COLO668 (cell line): ENCODE data around the gene TLL2.

Experiments used
- DNase-seq: peaks from one replicate; lab custom pipeline; 2025; ENCODE audit not compliant: unreplicated experiment; lab: John Stamatoyannopoulos, UW

TLL2 gene

GRCh38 chr10:96509017-96509641 lies 4.6 kb downstream of the TLL2 start:
- DNase-seq, result no peak

- DNase-seq, result no peak
Observed at GRCh38 chr10:96507044-96507443, 6.7 kb downstream of the TLL2 start.

- DNase-seq, result no peak
Observed at GRCh38 chr10:96505150-96506136, 8.3 kb downstream of the TLL2 start.

DNA sequence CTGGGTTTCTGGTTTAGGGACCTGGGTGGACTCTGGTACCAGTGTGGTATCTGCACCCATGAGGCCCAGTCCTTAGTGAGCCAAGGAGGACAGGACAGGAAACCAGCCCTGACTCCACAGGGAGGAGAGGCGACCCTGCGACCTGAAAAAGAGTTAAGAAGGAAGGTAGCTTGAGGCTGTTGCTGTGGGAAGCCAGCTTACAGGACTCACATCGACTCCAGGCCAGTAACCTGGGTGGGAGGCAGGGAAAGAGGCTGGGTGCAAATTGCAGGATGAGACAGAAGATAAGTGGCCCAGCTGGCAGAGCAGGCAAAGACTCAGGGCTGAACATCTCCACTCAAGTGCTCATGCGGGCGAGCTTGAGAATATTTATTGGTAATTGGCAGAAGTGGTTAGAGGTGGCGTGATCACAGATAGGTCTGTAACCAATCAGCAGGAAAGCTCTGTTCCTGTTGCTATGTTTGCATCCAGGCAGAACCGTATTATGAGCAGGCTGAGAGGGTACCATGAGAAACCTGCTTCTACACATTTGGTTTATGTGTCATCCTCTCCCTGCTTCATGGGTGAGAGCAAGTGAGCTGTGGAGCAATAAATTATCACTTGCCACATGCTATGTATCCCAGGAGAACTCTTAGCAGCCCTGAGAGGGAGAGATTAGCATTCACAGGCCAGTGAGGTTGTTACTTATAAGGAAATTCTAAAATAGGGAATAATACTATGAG lies 11.0 kb downstream of the TLL2 start:
- no peak for DNase-seq

DNA sequence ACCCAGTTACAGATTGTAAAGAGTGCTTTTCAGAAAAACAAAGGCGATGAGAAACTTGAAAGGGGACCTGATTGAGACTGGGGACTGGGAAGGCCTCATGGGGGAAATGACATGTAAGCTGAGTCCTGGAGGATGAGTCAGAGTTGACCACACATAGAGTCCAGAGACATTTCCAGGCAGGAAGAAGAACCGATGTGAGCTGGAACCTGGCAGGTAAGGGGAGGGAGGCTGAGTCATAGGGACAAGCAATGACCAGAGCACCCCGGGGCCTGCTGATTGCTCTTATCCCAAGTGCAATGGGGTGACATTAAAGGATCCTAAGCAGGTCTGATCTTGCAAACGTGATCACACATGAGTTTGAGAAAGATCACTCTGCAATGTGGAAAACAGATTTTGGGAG lies 11.7 kb downstream of the TLL2 start:
- DNase-seq, result peak; percentile 5

DNA sequence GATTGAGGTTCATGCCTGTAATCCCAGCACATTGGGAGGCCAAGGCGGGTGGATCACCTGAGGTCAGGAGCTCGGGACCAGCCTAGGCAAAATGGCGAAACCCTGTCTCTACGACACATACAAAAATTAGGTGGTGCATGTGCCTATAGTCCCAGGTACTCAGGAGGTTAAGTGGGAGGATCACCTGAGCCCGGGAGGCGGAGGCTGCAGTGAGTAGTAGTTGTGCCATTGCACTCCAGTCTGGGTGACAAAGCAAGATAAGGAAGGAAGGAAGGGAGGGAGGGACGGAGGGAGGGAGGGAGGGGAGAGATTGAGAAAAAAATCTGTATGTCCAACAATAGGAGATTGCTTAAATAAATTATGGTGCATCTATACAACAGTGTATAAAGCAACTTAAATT lies 13.2 kb downstream of the TLL2 start:
- DNase-seq, result no peak

GRCh38 chr10:96500050-96500449 lies 13.7 kb downstream of the TLL2 start:
- DNase-seq, result no peak

DNA sequence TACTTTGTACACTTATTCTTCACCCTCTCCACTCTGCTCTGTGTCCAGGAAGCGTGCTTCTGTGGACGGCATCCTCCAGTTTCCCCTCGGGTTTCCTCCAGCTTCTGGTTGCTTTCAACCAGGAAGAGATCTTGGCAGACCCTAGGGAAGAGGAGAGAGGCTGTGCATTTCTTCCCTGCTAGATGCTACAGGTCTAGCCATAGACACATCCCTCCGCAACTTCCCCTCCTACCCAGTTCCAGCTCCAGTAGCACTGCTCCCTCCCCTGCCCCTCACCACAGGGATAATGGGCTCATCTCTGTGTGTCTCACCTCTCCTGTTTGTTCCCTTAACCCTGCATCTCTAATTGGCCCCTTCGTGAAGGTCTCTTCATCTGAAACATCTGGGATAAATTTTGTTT lies 16.3 kb downstream of the TLL2 start:
- no peak for DNase-seq

GRCh38 chr10:96496281-96496925 lies 17.3 kb downstream of the TLL2 start:
- no peak for DNase-seq

DNA sequence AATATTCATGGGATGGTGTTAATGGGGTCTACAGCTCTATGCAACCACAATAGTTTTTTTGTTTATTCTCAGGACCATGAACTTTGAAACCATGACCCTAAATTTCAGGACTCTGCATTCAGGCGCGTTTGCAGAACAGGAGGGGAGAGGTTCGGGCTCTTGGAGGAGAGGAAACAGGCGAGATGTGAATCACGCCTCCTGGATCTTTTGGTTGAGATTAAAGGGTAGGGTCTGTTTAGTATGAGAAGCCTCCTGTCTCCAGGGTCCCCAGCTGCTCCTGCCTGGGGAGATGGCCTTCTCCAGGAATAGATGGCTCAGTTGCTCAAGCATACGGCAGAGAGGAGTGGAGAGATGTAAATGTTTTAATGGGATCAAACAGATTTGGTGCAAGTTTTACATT lies 18.2 kb downstream of the TLL2 start:
- no peak for DNase-seq

DNA sequence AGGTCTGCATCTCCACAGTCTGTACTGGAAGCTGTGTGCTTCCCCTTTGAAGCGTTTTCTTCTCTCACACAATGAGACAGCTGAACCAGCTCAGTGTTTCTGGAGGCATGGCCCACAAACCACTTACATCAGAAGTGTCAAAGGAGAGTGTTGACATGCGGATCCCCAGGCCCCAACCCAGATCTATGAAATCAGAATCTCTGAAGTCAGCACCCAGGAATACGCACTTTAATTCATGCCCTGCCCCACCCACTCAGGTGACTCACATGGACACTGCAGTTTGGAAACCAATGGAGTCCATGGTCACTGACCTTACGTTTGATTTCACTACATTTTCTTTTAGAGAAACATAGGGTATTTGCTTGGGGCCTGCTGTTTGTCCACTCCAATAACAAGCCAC lies 19.0 kb downstream of the TLL2 start:
- DNase-seq, result no peak

DNA sequence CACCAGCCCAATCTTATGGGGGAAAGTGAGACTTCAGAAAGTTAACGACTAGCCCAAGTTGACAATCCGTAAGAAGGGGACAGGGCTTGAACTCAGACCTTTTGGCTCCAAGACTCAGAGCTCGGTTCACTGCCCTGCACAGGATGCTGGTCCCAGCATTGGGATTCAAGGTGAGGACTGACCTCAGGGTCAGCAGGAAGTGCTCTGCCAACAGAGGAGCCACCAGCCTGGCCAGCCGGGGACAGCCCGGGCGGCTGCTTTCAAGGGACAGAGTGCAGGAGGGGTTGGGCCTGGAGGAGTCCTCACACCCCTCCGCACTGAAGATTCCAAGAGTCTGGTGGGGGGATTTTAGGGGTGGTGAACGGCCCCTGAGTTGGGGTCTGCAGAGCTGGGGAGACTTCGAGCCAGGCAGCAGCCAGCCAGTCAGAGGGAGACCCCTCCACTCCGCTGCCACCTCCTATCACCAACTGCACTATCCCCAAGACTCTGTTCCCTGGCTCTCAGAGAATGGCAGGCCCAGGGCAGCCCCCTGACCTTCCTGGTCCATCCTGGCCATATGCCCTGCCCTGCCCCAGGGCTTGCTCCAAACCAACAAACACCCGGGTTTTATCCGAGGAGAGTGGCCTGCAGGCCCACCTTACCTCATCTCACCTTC lies 19.7 kb downstream of the TLL2 start:
- no peak for DNase-seq

- DNase-seq, result no peak
Observed at GRCh38 chr10:96493254-96493653, 20.5 kb downstream of the TLL2 start.

- DNase-seq, result no peak
Observed at GRCh38 chr10:96491303-96491702, 22.4 kb downstream of the TLL2 start.

GRCh38 chr10:96488161-96488935 lies 25.4 kb downstream of the TLL2 start:
- no peak for DNase-seq

- no peak for DNase-seq
Observed at GRCh38 chr10:96482815-96483588, 30.7 kb downstream of the TLL2 start.

DNA sequence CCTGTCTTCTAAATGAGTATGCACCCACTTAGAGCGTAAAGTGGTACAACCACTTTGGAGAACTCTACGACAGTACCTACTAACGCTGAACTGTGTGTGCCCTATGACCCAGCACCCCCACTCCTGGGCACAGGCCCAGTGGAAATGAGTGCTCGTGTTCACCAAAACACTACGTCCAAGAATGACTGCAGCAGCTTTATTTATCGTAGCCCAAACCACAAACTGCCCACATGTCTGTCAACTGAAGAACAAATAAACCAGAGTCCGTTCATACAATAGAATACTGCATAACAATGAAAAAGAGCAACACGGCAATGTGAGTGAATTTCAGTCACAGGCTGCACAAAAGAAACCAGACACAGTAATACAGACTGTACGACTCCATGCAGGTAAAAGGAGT lies 35.4 kb downstream of the TLL2 start:
- DNase-seq, result no peak

- no peak for DNase-seq
Observed at GRCh38 chr10:96473866-96474265, 39.9 kb downstream of the TLL2 start.

DNA sequence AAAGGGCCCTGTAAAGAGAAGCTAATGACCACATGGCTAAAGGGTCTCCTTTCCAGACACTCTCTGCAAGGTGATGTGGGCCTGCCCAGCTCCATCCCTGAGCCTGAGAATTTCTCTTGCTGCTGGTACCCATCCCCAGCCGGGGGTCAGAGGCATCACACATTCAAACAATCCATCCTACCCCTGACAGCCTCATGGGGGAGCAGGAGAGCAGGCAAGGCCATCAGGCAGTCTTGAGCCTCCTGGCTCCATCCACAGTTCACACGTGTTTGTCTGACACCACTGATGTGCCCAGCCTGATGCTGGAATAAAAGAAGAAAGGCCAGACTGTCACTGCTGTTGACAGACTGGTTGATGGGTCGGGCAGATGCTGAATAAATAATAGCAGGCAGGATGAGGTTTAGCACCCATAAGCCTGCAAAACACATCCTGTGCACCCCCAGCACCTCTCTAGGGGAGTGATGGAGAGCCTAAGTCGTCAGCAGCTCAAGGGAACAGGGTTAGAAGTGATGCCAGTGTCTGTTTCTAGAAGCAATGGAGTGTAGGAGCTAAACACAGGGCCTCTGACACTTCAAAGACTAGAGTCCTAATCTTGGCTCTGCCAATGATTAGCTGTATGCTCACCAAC lies 43.5 kb downstream of the TLL2 start:
- DNase-seq, result peak; percentile 19
